ENCODE measurements around the gene BLOC1S2.

Gene BLOC1S2

GRCh38 chr10:100327718-100328009 is 41.2 kb upstream of the BLOC1S2 start:
- no peak overlapping the region for H3K27ac ChIP-seq
- TF ChIP-seq CTCF (IDR thresholded peaks at IDR 0.05) (no peak), ZFX (IDR thresholded peaks at IDR 0.05; ENCODE audit: borderline replicate concordance) (no peak)

- H3K27ac ChIP-seq = no peak overlapping the region
- no peak for TF ChIP-seq ZFX (IDR thresholded peaks at IDR 0.05; ENCODE audit: borderline replicate concordance)
- TF ChIP-seq CTCF (IDR thresholded peaks at IDR 0.05) = no peak
Measured at GRCh38 chr10:100327007-100327717, 40.7 kb upstream of the BLOC1S2 start.

GRCh38 chr10:100325158-100325557 is 38.7 kb upstream of the BLOC1S2 start:
- no peak for TF ChIP-seq ZFX (IDR thresholded peaks at IDR 0.05; ENCODE audit: borderline replicate concordance)
- TF ChIP-seq CTCF (IDR thresholded peaks at IDR 0.05) = no peak
- no peak overlapping the region for H3K27ac ChIP-seq

GRCh38 chr10:100319707-100320402 is 33.4 kb upstream of the BLOC1S2 start:
- TF ChIP-seq CTCF (IDR thresholded peaks at IDR 0.05) = no peak
- no peak for TF ChIP-seq ZFX (IDR thresholded peaks at IDR 0.05; ENCODE audit: borderline replicate concordance)
- no peak overlapping the region for H3K27ac ChIP-seq

- no peak overlapping the region for H3K27ac ChIP-seq
- TF ChIP-seq ZFX (IDR thresholded peaks at IDR 0.05; ENCODE audit: borderline replicate concordance) = no peak
Measured at GRCh38 chr10:100318207-100318606, 31.7 kb upstream of the BLOC1S2 start.

- H3K27ac ChIP-seq = no peak overlapping the region
- TF ChIP-seq ZFX (IDR thresholded peaks at IDR 0.05; ENCODE audit: borderline replicate concordance) = no peak
- TF ChIP-seq CTCF (IDR thresholded peaks at IDR 0.05) = no peak
Measured at GRCh38 chr10:100315615-100316014, 29.1 kb upstream of the BLOC1S2 start.

GRCh38 chr10:100311298-100311697 is 24.8 kb upstream of the BLOC1S2 start:
- H3K27ac ChIP-seq = no peak overlapping the region

More at GRCh38 chr10:100311298-100311697, 24.8 kb upstream of the BLOC1S2 start:
- TF ChIP-seq CTCF (IDR thresholded peaks at IDR 0.05) (no peak), ZFX (IDR thresholded peaks at IDR 0.05; ENCODE audit: borderline replicate concordance) (no peak)

Measured in 22Rv1 (cell line).